IMR-90 (cell line): ENCODE measurements around the gene COPZ2. TPM values are rescaled to one million over a fixed set of nuclear protein-coding genes. Genes with fewer than 3 reads are reported as not detected.

ENCODE experiments used
- ATAC-seq: fragments of 200-7000 bp; cut with Tn5 transposase; 2 replicates; pipeline ENCODE4 v1.9.1; 2020; ENCODE audit warnings: low read depth, mild to moderate bottlenecking, moderate library complexity
- BruUV-seq: library from RNA; stranded (reverse); fragments of 400-500 nt; replicated peaks from 2 replicates; lab custom pipeline; 2021; lab: Mats Ljungman, UMichigan
- CTCF ChIA-PET: fragments of 300-600 bp; formaldehyde crosslinking; extraction: SDS; loops from one replicate; lab custom pipeline; 2021; ENCODE audit warnings: antibody characterized with exemption; lab: Yijun Ruan, JAX
- POLR2A ChIA-PET: fragments of 300-600 bp; sonication (Branson Sonifier 250); formaldehyde crosslinking; loops from one replicate; lab custom pipeline; 2022; ENCODE audit warnings: antibody characterized with exemption; ENCODE audit not compliant: unreplicated experiment; lab: Charles Lee
- DNase-seq: peaks from one replicate; pipeline ENCODE4 v3.0.0; 2013
- H2AFZ ChIP-seq: replicated peaks from 2 replicates; pipeline ENCODE3; 2013; ENCODE audit warnings: low read length, mild to moderate bottlenecking; ENCODE audit not compliant: poor library complexity
- H2AK5ac ChIP-seq: 2 replicates; pipeline ENCODE4 v1.6.1; 2013; ENCODE audit warnings: low read depth, low read length, inconsistent platforms
- H2AK9ac ChIP-seq: replicated peaks from 2 replicates; pipeline ENCODE3; 2013; ENCODE audit warnings: mild to moderate bottlenecking, low read depth, low read length, moderate library complexity; ENCODE audit not compliant: poor library complexity
- H2BK120ac ChIP-seq: 2 replicates; pipeline ENCODE4 v1.6.1; 2013; ENCODE audit warnings: low read depth, low read length, inconsistent platforms
- H2BK15ac ChIP-seq: 3 replicates; pipeline ENCODE4 v1.6.1; 2013; ENCODE audit warnings: low read depth, low read length, inconsistent platforms
- H2BK20ac ChIP-seq: 2 replicates; pipeline ENCODE4 v1.6.1; 2013; ENCODE audit warnings: low read depth, mild to moderate bottlenecking, inconsistent platforms, low read length, moderate library complexity
- H2BK5ac ChIP-seq: 2 replicates; pipeline ENCODE4 v1.6.1; 2013; ENCODE audit warnings: mild to moderate bottlenecking, low read depth, low read length, inconsistent platforms; ENCODE audit not compliant: poor library complexity, severe bottlenecking
- H3K14ac ChIP-seq: replicated peaks from 2 replicates; pipeline ENCODE4 v1.6.1; 2013; ENCODE audit warnings: low read depth, low read length, inconsistent platforms
- H3K18ac ChIP-seq: 2 replicates; pipeline ENCODE4 v1.6.1; 2013; ENCODE audit warnings: low read depth, low read length, control low read depth
- H3K23ac ChIP-seq: 2 replicates; pipeline ENCODE4 v1.6.1; 2013; ENCODE audit warnings: low read depth, low read length, inconsistent platforms
- H3K27ac ChIP-seq: 2 replicates; pipeline ENCODE4 v1.5.1; 2013; ENCODE audit warnings: mild to moderate bottlenecking, control low read depth, low read length; ENCODE audit not compliant: insufficient read depth
- H3K27me3 ChIP-seq: 2 replicates; pipeline ENCODE4 v1.6.1; 2013; ENCODE audit warnings: low read length; ENCODE audit not compliant: control insufficient read depth, insufficient read depth
- H3K36me3 ChIP-seq: 2 replicates; pipeline ENCODE4 v1.6.1; 2013; ENCODE audit warnings: low read length, mixed read lengths; ENCODE audit not compliant: control insufficient read depth, insufficient read depth
- H3K4ac ChIP-seq: 2 replicates; pipeline ENCODE4 v1.6.1; 2013; ENCODE audit warnings: low read depth, low read length, inconsistent platforms
- H3K4me1 ChIP-seq: 2 replicates; pipeline ENCODE4 v1.6.1; 2013; ENCODE audit warnings: low read length, mixed read lengths; ENCODE audit not compliant: control insufficient read depth, insufficient read depth
- H3K4me2 ChIP-seq: 2 replicates; pipeline ENCODE4 v1.6.1; 2013; ENCODE audit warnings: low read depth, mild to moderate bottlenecking, control low read depth, low read length, moderate library complexity
- H3K4me3 ChIP-seq: 2 replicates; pipeline ENCODE4 v1.5.1; 2013; ENCODE audit warnings: low read depth, mild to moderate bottlenecking, control low read depth, low read length, moderate library complexity; ENCODE audit not compliant: insufficient read depth
- H3K56ac ChIP-seq: 2 replicates; pipeline ENCODE4 v1.6.1; 2013; ENCODE audit warnings: low read length, inconsistent platforms; ENCODE audit not compliant: insufficient read depth; ENCODE audit errors: extremely low read depth
- H3K79me1 ChIP-seq, 2 experiments: 2 replicates each; pipeline ENCODE4 v1.6.1; 2013; ENCODE audit warnings: low read length in 2 of 2, inconsistent platforms in 1 of 2, low read depth in 1 of 2
- H3K9ac ChIP-seq: 2 replicates; pipeline ENCODE4 v1.6.1; 2013; ENCODE audit warnings: low read depth, low read length, control low read depth
- H3K9me1 ChIP-seq: 2 replicates; pipeline ENCODE4 v1.6.1; 2013; ENCODE audit warnings: low read length, inconsistent platforms; ENCODE audit not compliant: insufficient read depth
- H3K9me3 ChIP-seq: 2 replicates; pipeline ENCODE4 v1.6.1; 2013; ENCODE audit warnings: low read length; ENCODE audit not compliant: control insufficient read depth, insufficient read depth
- H4K20me1 ChIP-seq: 2 replicates; pipeline ENCODE4 v1.6.1; 2013; ENCODE audit warnings: low read length, inconsistent platforms; ENCODE audit not compliant: insufficient read depth
- H4K5ac ChIP-seq: 2 replicates; pipeline ENCODE4 v1.6.1; 2013; ENCODE audit warnings: mild to moderate bottlenecking, low read depth, low read length, control low read depth
- H4K8ac ChIP-seq, 2 experiments: 2 replicates each; pipeline ENCODE4 v1.6.1; 2013; ENCODE audit warnings: low read depth in 2 of 2, low read length in 2 of 2, control low read depth in 1 of 2, inconsistent platforms in 1 of 2
- H4K91ac ChIP-seq: 2 replicates; pipeline ENCODE4 v1.6.1; 2013; ENCODE audit warnings: low read depth, low read length, inconsistent platforms; ENCODE audit not compliant: insufficient read depth
- CTCF ChIP-seq: conservative IDR thresholded peaks from 2 replicates; pipeline ENCODE4 v1.5.1; 2012; ENCODE audit warnings: mild to moderate bottlenecking, low read depth, low read length, improper control_type of control experiment
- MAFK ChIP-seq: IDR thresholded peaks from 2 replicates; pipeline ENCODE4 v1.6.1; 2012; ENCODE audit warnings: low read depth, low read length, improper control_type of control experiment
- RAD21 ChIP-seq: IDR thresholded peaks from 2 replicates; pipeline ENCODE4 v1.6.1; 2012; ENCODE audit warnings: low read length, improper control_type of control experiment
- WGBS, 2 experiments: methylation state at CpG; one replicate each; pipeline versions ENCODE4 v1.1.5 to v1.1.7; 2013; ENCODE audit warnings: missing lambda C conversion rate in 2 of 2; ENCODE audit not compliant: insufficient read length in 1 of 2; ENCODE audit errors: extremely low coverage in 2 of 2; 5-methylcytosine and 5-hydroxymethylcytosine counted together
- dilution Hi-C: fragments of 300-500 bp; cut with HindIII; formaldehyde crosslinking; loops from one replicate; pipeline ENCODE4 v1.14.3; 2018; ENCODE audit warnings: low sequenced_read_pairs; ENCODE audit not compliant: unreplicated experiment
- in situ Hi-C: fragments of 300-500 bp; cut with MboI; formaldehyde crosslinking; loops from 3 replicates; pipeline ENCODE4 v1.14.3; 2019; ENCODE audit warnings: low sequenced_read_pairs, inconsistent platforms, mixed read lengths
- intact Hi-C: fragments of 100-400 bp; cut with micrococcal nuclease; formaldehyde crosslinking; loops from 2 replicates; pipeline ENCODE4 v1.10.0; 2022
- polyA plus RNA-seq, 3 experiments: library from polyadenylated mRNA; depleted of rRNA; stranded (reverse); fragments of >200 nt; gene quantifications; 2 replicates each; pipeline ENCODE4 v1.2.3, GENCODE V29; 2012; ENCODE audit warnings: low replicate concordance in 1 of 3
- total RNA-seq: library from RNA; depleted of rRNA; stranded (reverse); fragments of >200 nt; gene quantifications from 2 replicates; pipeline ENCODE4 v1.2.3, GENCODE V29; 2012

COPZ2 gene
- total and polyA plus RNA-seq, 2 of the 4 experiments (the other 2 are of a cell fraction): 41.0 to 86.1 TPM

DNA sequence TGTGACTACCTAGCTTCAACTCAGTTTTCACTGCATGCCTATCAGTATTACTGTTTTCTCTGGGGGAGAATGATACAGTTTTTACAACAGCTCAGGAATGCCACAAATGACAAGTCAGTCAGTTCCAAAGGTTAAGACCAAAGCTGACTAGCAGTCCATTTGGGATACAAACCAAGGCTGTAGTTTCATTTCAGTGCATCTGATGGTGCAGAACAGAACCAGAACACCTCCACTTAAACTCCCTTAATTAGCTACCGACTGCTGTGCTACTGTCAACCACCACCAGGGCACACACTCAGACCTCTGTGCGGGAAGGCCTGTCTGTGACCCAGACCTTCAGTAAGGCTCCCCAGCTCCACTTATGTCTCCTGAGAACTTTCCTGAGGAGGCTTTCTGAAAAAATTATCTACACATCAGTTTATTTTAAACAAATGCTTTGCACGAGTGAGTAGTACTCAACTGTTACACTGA, 30.9 kb upstream of the COPZ2 start:
- TF ChIP-seq RAD21 (peak; percentile 27), MAFK (no peak), CTCF (peak; percentile 34)
- Histone ChIP-seq H2BK120ac (no peak overlapping the region), H3K27me3 (no peaks in the 10 kb centered on the region), H3K9me1 (peaks cover 3% of the 10 kb centered on the region), H4K5ac (no peak overlapping the region), H3K9ac (peak overlapping the region; percentile 46; the same call in 1 of the 2 replicates), H3K79me1 (peaks cover 19 to 54% of the 10 kb centered on the region in 2 experiments), H2BK20ac (no peak overlapping the region), H3K27ac (peak overlapping the region; percentile 68), H3K36me3 (peaks cover 41% of the 10 kb centered on the region), H2BK5ac (peak overlapping the region; percentile 55), H3K9me3 (no peaks in the 10 kb centered on the region), H3K18ac (no peak overlapping the region), H3K4me1 (peaks cover 2% of the 10 kb centered on the region), H3K4ac (no peak overlapping the region), H3K14ac (no peak overlapping the region), H2AK9ac (no peak overlapping the region), H2BK15ac (no peak overlapping the region), H2AFZ (no peak overlapping the region), H3K56ac (no peak overlapping the region), H2AK5ac (peak overlapping the region; percentile 15; the same call in 1 of the 2 replicates), H3K4me3 (no peak overlapping the region), H4K8ac (no peak overlapping the region; a peak in 1 of 4 replicates), H4K91ac (no peak overlapping the region), H4K20me1 (peaks cover 5% of the 10 kb centered on the region; the same call in 1 of the 2 replicates), H3K4me2 (peak overlapping the region; percentile 78), H3K23ac (no peak overlapping the region)
- WGBS, 2 experiments: no CpG with 5 or more reads among the region's 3 CpGs
- DNase-seq (peak; percentile 65), ATAC-seq (peak; percentile 79)
- in situ Hi-C loops: loop anchor here (5.0 kb wide), 1 partner anchor 36 kb away; no protein-coding TSS in a partner anchor
- intact Hi-C loops: no loop called here
- no TSS peak for BruUV-seq
- ChIA-PET POLR2A (interaction anchor here (1.0 to 1.4 kb wide), 2 partner anchors 19 to 41 kb away, joined by 3 to 5 read pairs; no protein-coding TSS in a partner anchor), CTCF (interaction anchor here (0.6 to 1.3 kb wide), 11 partner anchors 11 to 122 kb away, joined by 3 to 5 read pairs (median 3); no protein-coding TSS in a partner anchor)
- dilution Hi-C loops: no loop called here
